T47D (cell line): ENCODE measurements around the gene HOXC4.

Experiments
- DNase-seq, 2 experiments: peaks; one replicate each; pipeline versions ENCODE4 v3.0.0 to v3.0.0-alpha.2; 2011 to 2012; ENCODE audit warnings: low read depth in 1 of 2, low spot score in 1 of 2
- JUND ChIP-seq: IDR thresholded peaks from 2 replicates; pipeline ENCODE4 v1.6.1; 2012; ENCODE audit warnings: low read depth
- in situ Hi-C: cut with HindIII; loops from 2 replicates; pipeline ENCODE4 v1.10.0; 2016; ENCODE audit warnings: low sequenced_read_pairs, low pct_unique_long_range_greater_than_20kb

Gene HOXC4

GRCh38 chr12:54050482-54050810, 3.2 kb upstream of the HOXC4 start:
- no peak for DNase-seq
- TF ChIP-seq JUND = no peak
- in situ Hi-C loops = no loop called here

GRCh38 chr12:54051026-54051842, 2.4 kb upstream of the HOXC4 start:
- no peak for TF ChIP-seq JUND
- no peak for DNase-seq
- in situ Hi-C loops = no loop called here

- TF ChIP-seq JUND = no peak
- no peak for DNase-seq
- in situ Hi-C loops = no loop called here
Measured at GRCh38 chr12:54051874-54052437, 1.7 kb upstream of the HOXC4 start.

DNA sequence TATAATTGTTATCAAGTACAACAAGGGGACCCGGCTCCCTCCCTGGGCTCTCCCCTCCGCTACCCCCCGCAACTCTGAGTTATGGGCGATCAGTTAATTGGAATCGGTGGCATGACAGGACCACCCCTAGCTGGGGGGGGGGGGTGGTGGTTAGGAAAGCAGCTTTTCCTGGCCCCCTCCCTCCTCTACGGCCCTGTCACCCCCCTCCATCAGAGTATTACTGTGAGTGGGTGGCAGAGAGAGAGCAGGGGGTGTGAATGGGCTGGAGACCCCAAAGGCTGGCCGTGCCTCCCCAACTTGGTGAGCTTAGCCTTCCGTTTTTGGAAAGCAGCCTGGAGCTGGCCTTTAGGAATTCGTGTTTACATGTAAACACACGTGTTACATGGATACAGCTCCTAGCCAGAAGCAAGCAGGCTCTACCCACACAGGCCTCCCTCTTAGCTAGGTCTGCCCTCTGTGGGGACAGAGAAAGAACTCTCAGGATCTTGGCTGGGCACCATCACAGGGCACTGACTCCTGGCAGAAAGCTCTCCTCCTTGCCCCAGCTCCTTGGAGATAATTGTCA, 1.1 kb upstream of the HOXC4 start:
- no peak for TF ChIP-seq JUND
- no peak for DNase-seq
- in situ Hi-C loops = no loop called here

GRCh38 chr12:54053003-54053750, 458 bp upstream of the HOXC4 start:
- in situ Hi-C loops = no loop called here
- DNase-seq = no peak
- no peak for TF ChIP-seq JUND

GRCh38 chr12:54054742-54055194, 1.1 kb downstream of the HOXC4 start:
- in situ Hi-C loops = no loop called here
- DNase-seq = no peak
- TF ChIP-seq JUND = no peak

DNA sequence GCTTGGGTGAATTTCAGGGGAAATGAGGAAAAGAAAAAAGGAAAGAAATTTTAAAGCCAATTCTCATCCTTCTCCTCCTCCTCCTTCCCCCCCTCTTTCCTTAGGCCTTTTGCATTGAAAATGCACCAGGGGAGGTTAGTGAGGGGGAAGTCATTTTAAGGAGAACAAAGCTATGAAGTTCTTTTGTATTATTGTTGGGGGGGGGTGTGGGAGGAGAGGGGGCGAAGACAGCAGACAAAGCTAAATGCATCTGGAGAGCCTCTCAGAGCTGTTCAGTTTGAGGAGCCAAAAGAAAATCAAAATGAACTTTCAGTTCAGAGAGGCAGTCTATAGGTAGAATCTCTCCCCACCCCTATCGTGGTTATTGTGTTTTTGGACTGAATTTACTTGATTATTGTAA, 1.9 kb downstream of the HOXC4 start:
- in situ Hi-C loops = no loop called here
- no peak for TF ChIP-seq JUND
- DNase-seq = no peak

- in situ Hi-C loops = no loop called here
- no peak for DNase-seq
- TF ChIP-seq JUND = no peak
Measured at GRCh38 chr12:54056110-54056509, 2.5 kb downstream of the HOXC4 start.

DNA sequence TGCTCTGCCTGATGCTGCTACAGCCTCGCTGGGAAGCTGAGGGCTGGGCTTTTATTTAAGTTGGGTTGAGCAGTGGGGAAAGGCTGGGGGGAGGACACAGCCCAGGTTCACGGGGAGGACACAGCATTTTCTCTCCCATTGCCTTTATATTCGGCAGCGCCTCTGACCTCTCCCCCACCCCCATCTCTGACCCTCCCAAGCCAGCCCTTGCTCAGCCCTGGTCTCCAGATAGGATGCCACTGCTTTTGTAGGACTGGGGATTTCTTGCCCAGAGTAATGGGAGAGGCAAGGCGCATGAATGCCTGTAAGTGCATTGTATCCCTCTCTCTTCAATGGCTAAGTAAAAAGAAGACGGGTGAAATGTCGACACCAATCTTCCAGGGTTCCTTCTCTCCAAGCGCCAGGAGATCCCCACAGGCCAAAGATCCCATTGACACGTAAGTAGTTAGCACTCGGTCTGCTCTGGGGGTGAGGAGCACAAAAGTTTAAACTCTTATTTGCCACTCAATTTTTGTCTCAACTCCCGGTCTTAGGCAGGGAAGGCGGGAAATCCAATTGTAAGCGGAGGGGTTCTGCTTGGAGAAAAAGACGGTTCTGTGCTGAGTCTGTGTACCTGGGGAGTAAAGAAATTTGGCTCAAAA, 4.6 kb downstream of the HOXC4 start:
- in situ Hi-C loops = no loop called here
- no peak for TF ChIP-seq JUND
- DNase-seq = no peak

- no peak for DNase-seq
- TF ChIP-seq JUND = no peak
- in situ Hi-C loops = no loop called here
Measured at GRCh38 chr12:54059668-54060067, 6.0 kb downstream of the HOXC4 start.

DNA sequence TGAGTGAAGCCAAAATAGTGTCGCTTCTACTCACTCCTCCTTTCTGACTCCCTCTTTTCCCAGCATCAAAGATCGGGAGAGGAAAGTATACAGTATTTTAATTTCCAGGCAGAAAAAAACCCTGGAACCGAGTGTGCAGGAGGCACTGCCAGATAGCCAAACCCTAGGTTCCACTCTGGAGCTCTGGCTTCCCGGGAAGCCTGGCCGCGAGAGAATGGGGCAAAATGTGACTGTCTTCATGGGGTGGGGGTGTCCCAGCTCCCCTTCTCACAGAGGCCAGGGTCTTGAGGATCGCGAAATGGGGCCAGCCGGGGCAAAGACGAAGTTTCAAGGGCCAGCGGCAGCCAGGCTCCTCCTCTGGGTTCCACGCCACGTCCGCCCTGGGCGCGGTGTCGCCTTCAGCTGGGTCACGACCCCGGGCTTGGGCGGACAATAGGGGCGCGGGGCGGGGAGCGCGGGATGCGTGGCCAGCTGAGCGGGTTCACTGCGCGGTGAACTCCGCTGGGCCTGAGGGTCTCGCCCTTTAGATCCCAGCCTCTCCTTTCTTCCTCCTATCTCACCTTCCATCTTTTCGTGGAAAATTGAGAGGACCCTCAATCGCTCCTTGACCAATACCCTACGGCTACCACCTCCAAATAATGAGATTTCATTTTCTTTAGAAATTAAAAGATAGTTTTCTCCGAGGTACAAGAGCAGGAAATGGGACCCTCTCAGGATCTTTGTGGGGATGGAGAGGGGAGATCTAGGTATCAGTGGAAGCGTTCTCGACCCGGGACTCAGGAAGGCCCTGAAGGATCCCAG, 6.7 kb downstream of the HOXC4 start:
- no peak for TF ChIP-seq JUND
- in situ Hi-C loops = no loop called here
- DNase-seq = no peak
